Adipose tissue (tissue), 3 donors: ENCODE results near the gene MYOT. TPM values are rescaled to one million over a fixed set of nuclear protein-coding genes. Genes with fewer than 3 reads are reported as not detected.

Experiments
- H3K27ac ChIP-seq: one replicate; pipeline ENCODE4 v1.5.1; 2013; ENCODE audit warnings: low read depth, low read length
- WGBS, 3 donors: extraction: QIAGEN DNeasy Blood & Tissue Kit; methylation state at CpG; one replicate each; pipeline ENCODE4 v1.1.7; 2013; 5-methylcytosine and 5-hydroxymethylcytosine counted together
- polyA plus RNA-seq, 3 donors: library from polyadenylated mRNA; stranded (reverse); fragments of 200-250 nt; gene quantifications; one replicate each; pipeline ENCODE4 v1.2.3, GENCODE V29; 2013
- donor health status: healthy with polysubstance abuse.
- donor health status: Bipolar disorder and iron deficiency.
- donor health status: healthy.

MYOT gene
- under 1 TPM; 0.45 to 0.98 (median 0.55) TPM for polyA plus RNA-seq

DNA sequence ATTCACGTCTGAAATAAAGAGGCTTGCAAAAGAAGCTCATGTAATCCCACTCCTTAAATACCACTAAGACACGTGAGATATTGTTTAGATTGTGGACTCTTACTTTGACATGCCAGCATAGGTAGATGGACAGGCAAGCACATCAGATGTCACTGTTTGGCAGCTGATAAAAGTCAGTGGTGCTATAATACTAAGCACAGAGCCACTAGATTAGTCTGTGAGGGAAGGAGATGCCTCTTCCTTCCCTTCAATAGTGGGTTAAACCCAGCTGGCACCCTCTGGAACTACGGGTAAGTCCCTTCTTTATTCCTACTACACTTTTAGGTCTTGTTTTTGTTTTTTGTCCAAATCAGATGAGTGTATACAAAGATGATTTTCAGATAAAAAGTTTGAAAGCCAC lies at the start of gene MYOT:
TSS of gene MYOT (plus strand) at position 197 of the 400 bp plus-strand sequence. CDS start 2,792 bp downstream, outside the sequence.
- 59 to 68% (median 61%) methylated on average over 3 of the region's 3 CpGs for WGBS, 3 donors
- H3K27ac ChIP-seq, result no peak within 1 kb of the TSS

GRCh38 chr5:137819766-137820165 lies 47.9 kb upstream of the MYOT start:
- H3K27ac ChIP-seq, result no peak overlapping the region
- 76 to 92% (median 88%) methylated on average over 1 of the region's 1 CpG for WGBS, 3 donors

DNA sequence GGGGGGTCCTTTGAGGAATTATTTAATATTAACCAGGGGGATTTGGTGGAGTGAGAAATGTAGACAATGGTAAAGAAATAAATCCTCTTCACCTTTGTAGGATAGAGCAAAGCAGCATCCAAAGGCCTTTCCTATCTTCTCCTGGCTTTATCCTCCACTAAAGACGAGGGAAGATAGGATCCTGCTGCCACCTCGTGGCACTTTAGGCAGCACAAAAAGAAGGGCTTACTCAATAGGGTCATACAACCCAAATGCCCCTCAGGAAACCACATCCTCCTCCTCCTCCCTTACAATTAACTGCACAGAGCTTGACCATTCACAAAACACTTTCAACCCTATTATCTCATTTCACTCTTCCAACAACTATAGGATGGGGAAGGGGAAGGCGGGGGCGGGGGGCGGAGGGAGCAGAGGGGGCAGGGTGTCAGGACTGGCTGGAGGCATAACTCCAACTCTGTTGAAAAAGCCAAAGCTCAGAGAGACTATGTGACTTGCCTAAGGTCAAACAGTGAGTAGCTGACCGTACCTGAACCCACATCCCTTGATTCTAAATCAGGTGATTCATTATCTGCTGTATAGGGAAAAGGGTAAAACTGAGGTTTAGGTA lies 45.4 kb upstream of the MYOT start:
- no peak overlapping the region for H3K27ac ChIP-seq

GRCh38 chr5:137822984-137823383 lies 44.7 kb upstream of the MYOT start:
- no peak overlapping the region for H3K27ac ChIP-seq
- WGBS, 3 donors, result 73 to 92% (median 76%) methylated on average over 1 of the region's 1 CpG

More for the DNA sequence above, 45.4 kb upstream of the MYOT start:
- WGBS, 3 donors, result 50 to 64% (median 60%) methylated on average over 6 of the region's 6 CpGs

GRCh38 chr5:137825165-137825564 lies 42.5 kb upstream of the MYOT start:
- WGBS, 3 donors, result 39 to 90% (median 87%) methylated on average over 1 of the region's 1 CpG
- no peak overlapping the region for H3K27ac ChIP-seq

- no peak overlapping the region for H3K27ac ChIP-seq
Observed at GRCh38 chr5:137826067-137826466, 41.6 kb upstream of the MYOT start.

GRCh38 chr5:137828180-137828579 lies 39.5 kb upstream of the MYOT start:
- 84 to 87% (median 87%) methylated on average over 3 of the region's 3 CpGs for WGBS, 3 donors
- no peak overlapping the region for H3K27ac ChIP-seq

GRCh38 chr5:137828664-137829063 lies 39.0 kb upstream of the MYOT start:
- no peak overlapping the region for H3K27ac ChIP-seq
- 94 to 97% (median 95%) methylated on average over 1 of the region's 1 CpG for WGBS, 3 donors

DNA sequence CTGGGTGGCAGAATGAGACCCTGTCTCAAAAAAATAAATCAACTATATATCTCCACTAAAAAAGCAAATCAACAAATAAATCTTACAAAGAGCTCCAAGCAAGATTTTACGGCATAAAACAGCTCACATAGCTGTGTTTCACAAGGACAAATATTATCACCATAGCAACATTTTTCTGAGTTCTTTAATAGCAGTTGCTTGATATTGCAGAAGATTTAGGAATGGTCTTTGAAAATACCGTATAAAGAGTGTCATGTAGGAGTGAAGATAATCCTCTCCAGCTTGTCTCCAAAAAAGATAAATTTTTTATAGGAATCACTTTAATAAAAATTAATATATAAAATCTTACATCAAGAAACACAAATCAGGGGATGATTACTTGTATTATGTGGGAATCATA lies 36.6 kb upstream of the MYOT start:
- WGBS, 3 donors, result 69 to 87% (median 72%) methylated on average over 2 of the region's 2 CpGs
- H3K27ac ChIP-seq, result no peak overlapping the region

GRCh38 chr5:137831526-137831925 lies 36.1 kb upstream of the MYOT start:
- no peak overlapping the region for H3K27ac ChIP-seq
- 62 to 81% (median 71%) methylated on average over 3 of the region's 3 CpGs for WGBS, 3 donors

- H3K27ac ChIP-seq, result no peak overlapping the region
- WGBS, 3 donors, result 71 to 86% (median 80%) methylated on average over 1 of the region's 1 CpG
Observed at GRCh38 chr5:137832416-137832815, 35.2 kb upstream of the MYOT start.

DNA sequence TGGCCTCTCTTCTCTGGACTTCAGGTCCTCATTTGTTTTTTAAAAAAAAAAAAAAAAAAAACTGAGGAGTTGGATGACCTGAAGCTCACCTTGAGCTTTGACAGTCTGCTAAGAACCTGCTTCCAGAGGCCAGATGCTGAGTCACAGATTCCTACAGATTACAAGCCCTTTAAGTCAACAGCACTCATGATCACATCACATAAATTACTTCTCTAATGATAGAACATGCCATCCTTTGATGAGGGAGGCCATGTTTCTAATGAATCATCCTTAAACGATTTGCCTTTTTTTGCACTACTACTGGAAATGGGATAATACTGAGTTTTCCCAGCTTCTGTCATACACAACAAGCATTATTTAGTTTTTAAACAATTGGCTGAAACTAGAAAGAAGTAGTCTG lies 34.2 kb upstream of the MYOT start:
- no peak overlapping the region for H3K27ac ChIP-seq
- WGBS, 3 donors, result 58 to 63% (median 61%) methylated on average over 1 of the region's 1 CpG

DNA sequence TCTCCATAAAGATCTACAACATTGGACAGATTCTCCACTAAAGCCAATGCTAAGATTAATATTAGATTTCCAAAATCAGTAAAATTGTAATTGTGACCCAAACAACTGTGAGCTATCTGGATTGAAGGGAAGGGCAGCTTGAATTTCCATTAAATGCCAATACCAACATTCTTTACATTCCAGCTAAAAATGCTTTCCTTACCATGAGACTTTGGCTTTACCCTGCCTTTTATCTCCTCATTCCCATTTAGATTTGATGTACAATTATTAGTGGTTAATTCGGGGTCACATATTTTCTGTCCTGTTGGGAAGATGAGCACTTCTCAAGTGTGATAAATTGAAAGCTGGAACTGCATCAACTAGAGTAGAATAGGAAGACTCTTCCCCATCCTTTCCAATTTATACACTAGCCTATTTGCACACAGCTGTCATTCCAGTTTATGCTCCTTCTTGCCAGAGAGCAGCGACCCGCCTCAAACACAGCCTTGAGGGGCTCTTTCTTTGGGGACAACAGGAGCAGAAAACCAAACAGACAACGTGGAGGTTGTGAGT lies 33.1 kb upstream of the MYOT start:
- H3K27ac ChIP-seq, result no peak overlapping the region
- WGBS, 3 donors, result 63 to 79% (median 71%) methylated on average over 4 of the region's 4 CpGs

DNA sequence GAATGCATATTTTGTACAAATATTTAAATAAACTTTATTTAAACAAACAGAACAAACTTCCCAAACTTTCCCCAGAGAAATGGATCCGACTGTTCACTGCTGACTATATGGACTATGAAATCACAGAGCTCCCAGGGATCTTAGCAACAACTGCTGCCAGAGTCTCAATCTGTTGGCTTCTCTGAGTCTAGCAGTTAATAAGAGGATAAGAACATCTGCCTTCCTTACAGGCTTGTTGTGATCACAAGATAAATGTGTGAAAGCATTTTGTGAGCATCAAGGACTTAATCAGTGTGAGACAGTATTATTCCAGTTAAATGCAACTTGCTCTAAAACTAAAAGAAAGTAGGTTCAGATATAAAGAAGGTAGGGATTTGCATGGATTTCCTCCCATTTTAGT lies 31.4 kb upstream of the MYOT start:
- whole genome bisulfite sequencing, 3 donors, result 54 to 75% (median 70%) methylated on average over 1 of the region's 1 CpG
- no peak overlapping the region for H3K27ac ChIP-seq

DNA sequence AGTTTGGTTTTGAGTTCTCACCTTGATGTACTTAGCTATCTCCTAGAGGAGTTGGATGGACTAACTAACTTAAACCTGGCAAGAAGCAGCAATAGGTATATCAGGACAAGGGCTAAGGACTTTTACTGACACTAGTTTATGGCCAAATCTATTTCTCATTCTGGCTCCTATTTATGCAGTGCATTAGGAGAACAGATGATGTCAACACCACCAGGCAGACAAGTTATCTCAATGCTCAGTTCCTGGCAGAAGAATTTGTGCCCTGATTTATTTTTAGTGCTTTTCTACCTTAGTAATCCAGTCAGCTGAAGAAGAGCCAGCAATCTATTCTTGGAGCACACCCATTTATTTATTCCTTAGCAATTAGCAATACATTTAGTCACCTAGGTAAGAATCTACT lies 30.7 kb upstream of the MYOT start:
- no peak overlapping the region for H3K27ac ChIP-seq

- WGBS, 3 donors, result 71 to 73% (median 73%) methylated on average over 2 of the region's 2 CpGs
Observed at GRCh38 chr5:137837491-137838394, 29.9 kb upstream of the MYOT start.

DNA sequence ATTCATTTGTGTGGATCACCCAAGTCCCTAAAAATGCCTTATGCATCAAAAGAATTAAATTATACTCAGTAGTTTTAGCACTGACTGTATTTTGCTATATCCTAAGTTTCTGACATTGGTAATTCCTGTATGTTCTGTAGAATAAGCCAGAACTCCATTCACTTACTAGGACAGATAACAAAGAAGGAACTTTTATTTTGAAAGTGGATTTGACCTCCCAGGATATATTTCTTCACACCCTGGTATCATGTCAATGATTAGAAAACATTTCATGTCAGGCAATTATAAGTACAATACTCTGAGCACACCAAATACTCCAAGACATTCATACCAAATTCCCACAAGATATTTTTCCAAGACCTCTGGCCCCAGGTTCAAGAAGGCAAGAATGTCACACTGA lies 28.7 kb upstream of the MYOT start:
- H3K27ac ChIP-seq, result no peak overlapping the region

More at GRCh38 chr5:137837491-137838394, 29.9 kb upstream of the MYOT start:
- no peak overlapping the region for H3K27ac ChIP-seq

- WGBS, 3 donors, result 81 to 89% (median 89%) methylated on average over 5 of the region's 5 CpGs
- no peak overlapping the region for H3K27ac ChIP-seq
Observed at GRCh38 chr5:137842296-137842695, 25.4 kb upstream of the MYOT start.

DNA sequence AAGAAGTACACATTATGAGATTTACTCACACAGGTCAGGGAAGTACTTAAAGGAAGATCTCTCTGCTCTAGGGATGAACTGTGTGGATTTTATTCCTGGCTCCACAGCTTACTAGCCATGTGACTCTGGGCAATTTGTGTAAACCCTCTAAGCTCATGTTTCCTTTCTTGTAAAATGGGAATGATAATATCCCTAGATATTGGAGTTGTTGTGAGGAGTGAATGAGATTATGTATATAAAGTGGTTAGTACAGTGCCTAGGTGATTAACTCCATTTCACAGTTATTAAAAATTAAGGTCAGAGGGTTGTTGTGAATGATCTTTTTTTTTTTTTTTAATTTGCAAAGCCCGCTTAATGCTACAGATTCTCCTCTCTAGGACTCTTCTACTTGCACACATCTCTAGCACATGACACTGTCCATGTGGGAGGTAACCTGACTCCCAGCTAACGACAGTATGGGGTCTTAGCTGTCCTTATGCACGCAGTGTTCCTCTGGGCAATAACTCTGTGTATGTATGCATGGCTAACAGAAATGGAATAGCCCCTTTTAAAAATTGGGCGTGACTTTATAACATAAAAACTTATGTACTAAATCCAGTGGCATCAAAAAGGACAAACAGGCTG lies 23.9 kb upstream of the MYOT start:
- no peak overlapping the region for H3K27ac ChIP-seq
- 80 to 93% (median 81%) methylated on average over 4 of the region's 4 CpGs for WGBS, 3 donors
